Measurements from ENCODE around the gene CHRNB1.

GRCh38 chr17:7464081-7464480 lies 19.2 kb downstream of the CHRNB1 start:
- no peak for TF ChIP-seq POLR2A (IDR thresholded peaks at IDR 0.05)
- TF ChIP-seq CTCF (IDR thresholded peaks at IDR 0.05): no peak

Data from Peyer's patch (tissue), 4 donors.